HCT116 (cell line): ENCODE data around the gene SMARCD1. TPM values are rescaled to one million over a fixed set of nuclear protein-coding genes. Genes with fewer than 3 reads are reported as not detected.

ENCODE experiments used
- ATAC-seq: fragments of 200-7000 bp; cut with Tn5 transposase; 2 replicates; pipeline ENCODE4 v1.9.1; 2020; ENCODE audit warnings: mild to moderate bottlenecking, moderate library complexity
- BruUV-seq: library from RNA; stranded (reverse); fragments of 400-500 nt; replicated peaks from 2 replicates; lab custom pipeline; 2021; lab: Mats Ljungman, UMichigan
- CTCF ChIA-PET: fragments of 300-600 bp; sonication (Branson Sonifier 250); formaldehyde crosslinking; loops from one replicate; lab custom pipeline; 2021; ENCODE audit warnings: antibody characterized with exemption; lab: Charles Lee
- POLR2A ChIA-PET: fragments of 300-600, 350-600 bp; sonication (Branson Sonifier 250); formaldehyde crosslinking; loops from one replicate; lab custom pipeline; 2021; ENCODE audit warnings: antibody characterized with exemption; lab: Charles Lee
- RAD21 ChIA-PET, 2 experiments: fragments of 300-600 bp; sonication (Branson Sonifier 250); formaldehyde crosslinking; loops; one replicate each; lab custom pipeline; 2023; ENCODE audit warnings: low total read pairs in 2 of 2; ENCODE audit not compliant: uncharacterized antibody in 2 of 2, unreplicated experiment in 2 of 2, low non-redundant PET in 1 of 2; lab: Charles Lee
- DNase-seq: peaks from one replicate; pipeline ENCODE4 v3.0.0-alpha.2; 2010; ENCODE audit warnings: low read depth, low spot score
- H2AFZ ChIP-seq: fragments of 200-600 bp; shearing (Covaris generic), sonication (generic); 2 replicates; pipeline ENCODE4 v1.6.1; 2017; ENCODE audit warnings: low read depth, mixed run types, mixed read lengths, antibody characterized with exemption, low read length; ENCODE audit not compliant: poor library complexity, severe bottlenecking
- H3K27ac ChIP-seq: 2 replicates; pipeline ENCODE4 v1.5.1; 2012; ENCODE audit warnings: low read depth, low read length
- H3K27me3 ChIP-seq: fragments of 200-600 bp; sonication (generic); 2 replicates; pipeline ENCODE4 v1.6.1; 2016; ENCODE audit warnings: mixed run types, low read length, mixed read lengths; ENCODE audit not compliant: insufficient read depth
- H3K36me3 ChIP-seq, 2 experiments: fragments of 200-500 bp in 1 of 2; fragments of 200-600 bp in 1 of 2; sonication (Bioruptor generic) in 1 of 2; sonication (generic) in 1 of 2; 2 replicates each; pipeline versions ENCODE4 v1.5.1 to v1.6.1; 2014 to 2016; ENCODE audit warnings: low read length in 2 of 2, inconsistent platforms in 1 of 2, mixed read lengths in 1 of 2, mixed run types in 1 of 2; ENCODE audit not compliant: insufficient read depth in 2 of 2, control insufficient read depth in 1 of 2
- H3K4me1 ChIP-seq, 2 experiments: fragments of 200-600 bp in 1 of 2; sonication (generic) in 1 of 2; 2 replicates each; pipeline versions ENCODE4 v1.5.1 to v1.6.1; 2012 to 2017; ENCODE audit warnings: low read length in 2 of 2, inconsistent platforms in 1 of 2, mild to moderate bottlenecking in 1 of 2, mixed read lengths in 1 of 2, mixed run types in 1 of 2, moderate library complexity in 1 of 2; ENCODE audit not compliant: insufficient read depth in 2 of 2, control insufficient read depth in 1 of 2
- H3K4me2 ChIP-seq: fragments of 200-600 bp; sonication (generic); 2 replicates; pipeline ENCODE4 v1.6.1; 2017; ENCODE audit warnings: mixed run types, low read length, mixed read lengths
- H3K4me3 ChIP-seq, 2 experiments: fragments of 200-600 bp in 1 of 2; sonication (generic) in 1 of 2; replicated peaks in 1 of 2; 2 replicates each; pipeline ENCODE4 v1.5.1; 2011 to 2016; ENCODE audit warnings: low read length in 2 of 2, control low read depth in 1 of 2, low read depth in 1 of 2, mild to moderate bottlenecking in 1 of 2, mixed read lengths in 1 of 2, mixed run types in 1 of 2
- H3K79me2 ChIP-seq: fragments of 200-600 bp; sonication (generic); 2 replicates; pipeline ENCODE4 v1.6.1; 2017; ENCODE audit warnings: mild to moderate bottlenecking, mixed run types, low read length, moderate library complexity, mixed read lengths; ENCODE audit not compliant: insufficient read depth
- H3K9ac ChIP-seq: fragments of 200-600 bp; sonication (generic); 2 replicates; pipeline ENCODE4 v1.6.1; 2016; ENCODE audit warnings: low read length, mixed read lengths
- H3K9me2 ChIP-seq: fragments of 200-600 bp; sonication (generic), shearing (Covaris generic); 2 replicates; pipeline ENCODE4 v1.6.1; 2017; ENCODE audit warnings: mixed run types, mild to moderate bottlenecking, moderate library complexity; ENCODE audit not compliant: insufficient read depth
- H3K9me3 ChIP-seq, 2 experiments: fragments of 200-500 bp in 1 of 2; fragments of 200-600 bp in 1 of 2; sonication (Bioruptor generic) in 1 of 2; sonication (generic) in 1 of 2; 2 replicates each; pipeline ENCODE4 v1.6.1; 2014 to 2017; ENCODE audit warnings: low read length in 2 of 2, mixed read lengths in 2 of 2, inconsistent platforms in 1 of 2, low read depth in 1 of 2, mild to moderate bottlenecking in 1 of 2, mixed run types in 1 of 2, moderate library complexity in 1 of 2; ENCODE audit not compliant: control insufficient read depth in 1 of 2, insufficient read depth in 1 of 2
- H4K20me1 ChIP-seq: fragments of 200-600 bp; sonication (generic), shearing (Covaris generic); 2 replicates; pipeline ENCODE4 v1.6.1; 2017; ENCODE audit warnings: mixed run types, mild to moderate bottlenecking, moderate library complexity; ENCODE audit not compliant: insufficient read depth
- CBX3 ChIP-seq: IDR thresholded peaks from 2 replicates; pipeline ENCODE4 v1.6.1; 2012; ENCODE audit warnings: low read depth
- CEBPB ChIP-seq: IDR thresholded peaks from 2 replicates; pipeline ENCODE4 v1.6.1; 2012; ENCODE audit warnings: low read depth
- CTCF ChIP-seq, 3 experiments: fragments of 200-600 bp in 1 of 3; sonication (generic) in 1 of 3; IDR thresholded peaks in 2 of 3; conservative IDR thresholded peaks in 1 of 3; 2 replicates each; pipeline ENCODE4 v1.5.1; 2012 to 2017; ENCODE audit warnings: low read depth in 2 of 3, low read length in 2 of 3, antibody characterized with exemption in 1 of 3, borderline replicate concordance in 1 of 3, control low read depth in 1 of 3, mild to moderate bottlenecking in 1 of 3, mixed read lengths in 1 of 3, mixed run types in 1 of 3, moderate library complexity in 1 of 3; ENCODE audit not compliant: insufficient read depth in 1 of 3
- EGR1 ChIP-seq: IDR thresholded peaks from 2 replicates; pipeline ENCODE4 v1.6.1; 2012; ENCODE audit warnings: low read depth
- ELF1 ChIP-seq: IDR thresholded peaks from 2 replicates; pipeline ENCODE4 v1.6.1; 2012; ENCODE audit warnings: low read depth, borderline replicate concordance
- EZH2phosphoT487 ChIP-seq: fragments of 200-600 bp; IDR thresholded peaks from 2 replicates; pipeline ENCODE4 v1.6.1; 2018; ENCODE audit warnings: antibody characterized with exemption, borderline replicate concordance
- FOSL1 ChIP-seq: IDR thresholded peaks from 2 replicates; pipeline ENCODE4 v1.6.1; 2012; ENCODE audit warnings: low read depth
- JUND ChIP-seq: IDR thresholded peaks from 2 replicates; pipeline ENCODE4 v1.6.1; 2012
- MAX ChIP-seq: IDR thresholded peaks from 2 replicates; pipeline ENCODE4 v1.6.1; 2012
- POLR2A ChIP-seq: IDR thresholded peaks from 2 replicates; pipeline ENCODE4 v1.7.0; 2011; ENCODE audit warnings: borderline replicate concordance; ENCODE audit not compliant: insufficient read depth, insufficient read length; ENCODE audit errors: extremely low read depth
- POLR2AphosphoS5 ChIP-seq: IDR thresholded peaks from 2 replicates; pipeline ENCODE4 v1.6.1; 2011; ENCODE audit warnings: mild to moderate bottlenecking, low read depth, low read length, moderate library complexity
- RAD21 ChIP-seq: IDR thresholded peaks from 2 replicates; pipeline ENCODE4 v1.6.1; 2012; ENCODE audit warnings: low read depth, mild to moderate bottlenecking
- SIN3A ChIP-seq: IDR thresholded peaks from 2 replicates; pipeline ENCODE4 v1.6.1; 2012; ENCODE audit warnings: low read depth
- ZFX ChIP-seq: fragments of 450-650 bp; IDR thresholded peaks from 2 replicates; pipeline ENCODE4 v1.6.1; 2017
- ZNF274 ChIP-seq: fragments of 200-500 bp; sonication (Bioruptor generic); IDR thresholded peaks from 2 replicates; pipeline ENCODE4 v1.6.1; 2014; ENCODE audit warnings: mild to moderate bottlenecking, low read depth, low read length, inconsistent platforms
- intact Hi-C: fragments of 100-400 bp; cut with micrococcal nuclease; formaldehyde crosslinking; loops from 2 replicates; pipeline ENCODE4 v1.10.0; 2022
- total RNA-seq: library from RNA; stranded (reverse); gene quantifications from one replicate; pipeline ENCODE4 v1.2.1, GENCODE V29; 2021; ENCODE audit not compliant: unreplicated experiment

SMARCD1 gene
- total RNA-seq, 1 experiment from 2014 or later: 64.8 TPM

- POLR2A ChIA-PET: no interaction called here
- intact Hi-C loops: no loop called here
- H3K4me3 ChIP-seq: no peak overlapping the region
- RAD21 ChIA-PET: no interaction called here
- CTCF ChIA-PET: interaction anchor here (1.4 kb wide), 1 partner anchor 8 kb away, joined by 6 read pairs; the partner anchor contains the start of gene SMARCD1
- H3K4me1 ChIP-seq: peaks cover 0 to 9% of the 10 kb centered on the region in 2 experiments; a peak in 1 of 4 replicates
- no peak overlapping the region for H3K27ac ChIP-seq
- H4K20me1 ChIP-seq: no peaks in the 10 kb centered on the region; the same call in 1 of the 2 replicates
- no peak for DNase-seq
- no TSS peak for BruUV-seq
- no peaks in the 10 kb centered on the region for H3K9me2 ChIP-seq
- no peak for ATAC-seq
- no peaks in the 10 kb centered on the region for H3K27me3 ChIP-seq
- H3K4me2 ChIP-seq: no peak overlapping the region
- H3K36me3 ChIP-seq: 0 out of 4 replicates have a peak, but pooled peaks cover 0 to 2% of the 10 kb centered on the region in 2 experiments
- no peaks in the 10 kb centered on the region for H3K9me3 ChIP-seq
- no peak overlapping the region for H3K9ac ChIP-seq
- H2AFZ ChIP-seq: no peak overlapping the region
- TF ChIP-seq ELF1 (no peak), EZH2phosphoT487 (no peak), FOSL1 (no peak), RAD21 (no peak), ZNF274 (no peak), EGR1 (no peak), POLR2A (no peak), CTCF (IDR thresholded peaks at IDR 0.05 in 2 of 3, conservative IDR thresholded peaks at IDR 0.05 in 1 of 3; ENCODE audit: borderline replicate concordance in 1 of 3, insufficient read depth in 1 of 3, low read depth in 2 of 3, low read length in 2 of 3) (no peak), CBX3 (no peak)
- no peaks in the 10 kb centered on the region for H3K79me2 ChIP-seq
Measured at GRCh38 chr12:50077099-50077498, 8.0 kb upstream of the SMARCD1 start.

- Histone ChIP-seq H3K4me1 (peaks cover 0 to 10% of the 10 kb centered on the region in 2 experiments; a peak in 1 of 4 replicates), H3K4me3 (no peak overlapping the region), H3K79me2 (no peaks in the 10 kb centered on the region), H3K9me2 (no peaks in the 10 kb centered on the region), H3K9ac (no peak overlapping the region), H2AFZ (no peak overlapping the region), H3K36me3 (0 out of 4 replicates have a peak, but pooled peaks cover 0 to 2% of the 10 kb centered on the region in 2 experiments), H3K27ac (no peak overlapping the region), H3K27me3 (no peaks in the 10 kb centered on the region), H4K20me1 (no peaks in the 10 kb centered on the region; the same call in 1 of the 2 replicates), H3K4me2 (no peak overlapping the region), H3K9me3 (no peaks in the 10 kb centered on the region)
- CTCF ChIA-PET: no interaction called here
- POLR2A ChIA-PET: no interaction called here
- DNase-seq (no peak), ATAC-seq (no peak)
- RAD21 ChIA-PET: no interaction called here
- TF ChIP-seq ZFX: no peak
- no peak for TF ChIP-seq CEBPB
- TF ChIP-seq CTCF (IDR thresholded peaks at IDR 0.05 in 2 of 3, conservative IDR thresholded peaks at IDR 0.05 in 1 of 3; ENCODE audit: borderline replicate concordance in 1 of 3, insufficient read depth in 1 of 3, low read depth in 2 of 3, low read length in 2 of 3): no peak
- TF ChIP-seq FOSL1: no peak
- TF ChIP-seq ELF1: no peak
- TF ChIP-seq EZH2phosphoT487: no peak
- TF ChIP-seq JUND: no peak
- no peak for TF ChIP-seq SIN3A
- no peak for TF ChIP-seq POLR2AphosphoS5
- no peak for TF ChIP-seq CBX3
- TF ChIP-seq MAX: no peak
- no peak for TF ChIP-seq ZNF274
- BruUV-seq: no TSS peak
- intact Hi-C loops: no loop called here
Measured at GRCh38 chr12:50078281-50078680, 6.9 kb upstream of the SMARCD1 start.
